Neural cell (in vitro differentiated cells): ENCODE measurements around the gene FMC1. TPM values are rescaled to one million over a fixed set of nuclear protein-coding genes. Genes with fewer than 3 reads are reported as not detected.
A peak's percentile ranks its signal among the peaks of the same experiment; 100 is the strongest.

Experiments used
- H2AFZ ChIP-seq: fragments of 200-600, 300-800 bp; sonication (generic), shearing (Covaris generic); 2 replicates; pipeline ENCODE4 v1.6.0; 2014; ENCODE audit warnings: low read depth, mild to moderate bottlenecking, antibody characterized with exemption, low read length, moderate library complexity
- H3F3A ChIP-seq: fragments of 200-600 bp; shearing (Covaris generic); 2 replicates; pipeline ENCODE4 v1.6.1; 2016; ENCODE audit warnings: mild to moderate bottlenecking, moderate library complexity, mixed read lengths, antibody characterized with exemption, low read length; ENCODE audit not compliant: insufficient read depth, poor library complexity, severe bottlenecking
- H3K27ac ChIP-seq: fragments of 200-600, 300-800 bp; sonication (generic), shearing (Covaris generic); 2 replicates; pipeline ENCODE4 v1.5.1; 2014; ENCODE audit warnings: mild to moderate bottlenecking, low read length, moderate library complexity
- H3K27me3 ChIP-seq: fragments of 300-800, 200-600 bp; sonication (generic), shearing (Covaris generic); 2 replicates; pipeline ENCODE4 v1.6.0; 2014; ENCODE audit warnings: mild to moderate bottlenecking, low read depth, low read length, moderate library complexity; ENCODE audit not compliant: insufficient read depth
- H3K36me3 ChIP-seq: fragments of 300-800, 200-600 bp; sonication (generic), shearing (Covaris generic); 2 replicates; pipeline ENCODE4 v1.5.1; 2014; ENCODE audit warnings: mild to moderate bottlenecking, antibody characterized with exemption, low read length, moderate library complexity; ENCODE audit not compliant: insufficient read depth
- H3K4me2 ChIP-seq: fragments of 300-800, 200-600 bp; sonication (generic), shearing (Covaris generic); 2 replicates; pipeline ENCODE4 v1.6.0; 2014; ENCODE audit warnings: mild to moderate bottlenecking, low read length
- H3K4me3 ChIP-seq: fragments of 300-800, 200-600 bp; sonication (generic), shearing (Covaris generic); 2 replicates; pipeline ENCODE4 v1.5.1; 2014; ENCODE audit warnings: mild to moderate bottlenecking, low read length, moderate library complexity
- H3K79me2 ChIP-seq: fragments of 200-600 bp; shearing (Covaris generic); replicated peaks from 2 replicates; pipeline ENCODE4 v1.6.0; 2014; ENCODE audit warnings: mild to moderate bottlenecking, low read length, moderate library complexity; ENCODE audit not compliant: insufficient read depth
- H3K9ac ChIP-seq: fragments of 300-800, 200-600 bp; sonication (generic), shearing (Covaris generic); 2 replicates; pipeline ENCODE4 v1.6.1; 2016; ENCODE audit warnings: mild to moderate bottlenecking, low read length, mixed read lengths
- H3K9me2 ChIP-seq: fragments of 200-600 bp; shearing (Covaris generic); 2 replicates; pipeline ENCODE4 v1.6.1; 2016; ENCODE audit warnings: mild to moderate bottlenecking, low read length, mixed read lengths; ENCODE audit not compliant: insufficient read depth
- H3K9me3 ChIP-seq: fragments of 200-600, 300-800 bp; sonication (generic), shearing (Covaris generic); 2 replicates; pipeline ENCODE4 v1.6.1; 2016; ENCODE audit warnings: mild to moderate bottlenecking, mixed run types, low read length, moderate library complexity, mixed read lengths
- H4K20me1 ChIP-seq: fragments of 200-600 bp; shearing (Covaris generic); 2 replicates; pipeline ENCODE4 v1.6.1; 2016; ENCODE audit warnings: mild to moderate bottlenecking, mixed run types; ENCODE audit not compliant: insufficient read depth
- EP300 ChIP-seq: fragments of 450-650 bp; conservative IDR thresholded peaks from 2 replicates; pipeline ENCODE4 v1.6.1; 2014; ENCODE audit warnings: antibody characterized with exemption, mild to moderate bottlenecking, moderate library complexity; ENCODE audit not compliant: poor library complexity, severe bottlenecking
- EZH2 ChIP-seq: fragments of 200-600, 300-800 bp; shearing (Covaris generic), sonication (generic); IDR thresholded peaks from 2 replicates; pipeline ENCODE4 v1.6.1; 2014; ENCODE audit warnings: antibody characterized with exemption, low read length, borderline replicate concordance, mild to moderate bottlenecking; ENCODE audit not compliant: insufficient read depth, poor library complexity, severe bottlenecking
- MXI1 ChIP-seq: fragments of 450-650 bp; conservative IDR thresholded peaks from 2 replicates; pipeline ENCODE4 v1.6.1; 2014; ENCODE audit warnings: antibody characterized with exemption, mild to moderate bottlenecking; ENCODE audit not compliant: poor library complexity, severe bottlenecking
- POLR2AphosphoS5 ChIP-seq: IDR thresholded peaks from 2 replicates; pipeline ENCODE4 v1.6.1; 2012
- RAD21 ChIP-seq: fragments of 450-650 bp; conservative IDR thresholded peaks from 2 replicates; pipeline ENCODE4 v1.6.1; 2014; ENCODE audit warnings: antibody characterized with exemption, mild to moderate bottlenecking, moderate library complexity
- SMC3 ChIP-seq: fragments of 450-650 bp; conservative IDR thresholded peaks from 2 replicates; pipeline ENCODE4 v1.6.1; 2014; ENCODE audit warnings: antibody characterized with exemption, mild to moderate bottlenecking, moderate library complexity; ENCODE audit not compliant: poor library complexity
- TAF1 ChIP-seq: IDR thresholded peaks from 2 replicates; pipeline ENCODE4 v1.6.1; 2012; ENCODE audit warnings: low read depth
- polyA minus RNA-seq: library from RNA; depleted of rRNA, polyadenylated mRNA; stranded (reverse); fragments of >200 nt; gene quantifications from 2 replicates; pipeline ENCODE4 v1.2.3, GENCODE V29; 2014
- polyA plus RNA-seq: library from polyadenylated mRNA; depleted of rRNA; stranded (reverse); fragments of >200 nt; gene quantifications from 2 replicates; pipeline ENCODE4 v1.2.3, GENCODE V29; 2014
- TF ChIP-seq, protein P1 (sequence below): IDR thresholded peaks from 2 replicates; pipeline ENCODE4 v1.6.1; 2012; ENCODE audit warnings: borderline replicate concordance
- TF ChIP-seq, protein P2 (sequence below): fragments of 450-650 bp; IDR thresholded peaks from 2 replicates; pipeline ENCODE4 v1.5.1; 2014; ENCODE audit warnings: antibody characterized with exemption, mild to moderate bottlenecking, moderate library complexity; ENCODE audit not compliant: poor library complexity, severe bottlenecking

Gene FMC1, protein sequence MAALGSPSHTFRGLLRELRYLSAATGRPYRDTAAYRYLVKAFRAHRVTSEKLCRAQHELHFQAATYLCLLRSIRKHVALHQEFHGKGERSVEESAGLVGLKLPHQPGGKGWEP
- 52.9 and 54.8 TPM in 2 replicates for polyA plus RNA-seq
- polyA minus RNA-seq: 13.1 and 16.1 TPM in 2 replicates

- H3F3A ChIP-seq: peaks cover 9% of the 10 kb centered on the region
- H3K27ac ChIP-seq: peak within 1 kb of the TSS; percentile 99
- no peaks in the 10 kb centered on the region for H3K9me3 ChIP-seq
- no peaks in the 10 kb centered on the region for H3K27me3 ChIP-seq
- no peaks in the 10 kb centered on the region for H3K9me2 ChIP-seq
- peak within 1 kb of the TSS; percentile 93 for H3K4me3 ChIP-seq
- peak within 1 kb of the TSS; percentile 95 for H2AFZ ChIP-seq
- peak within 1 kb of the TSS; percentile 100 for H3K9ac ChIP-seq
- H4K20me1 ChIP-seq: no peaks in the 10 kb centered on the region
- H3K79me2 ChIP-seq: peaks cover 21% of the 10 kb centered on the region
- H3K36me3 ChIP-seq: no peaks in the 10 kb centered on the region
- H3K4me2 ChIP-seq: peak within 1 kb of the TSS; percentile 93
- TF ChIP-seq SMC3: no peak
- peak; percentile 57 for TF ChIP-seq MXI1
- peak; percentile 17 for TF ChIP-seq RAD21
- TF ChIP-seq, protein P1, sequence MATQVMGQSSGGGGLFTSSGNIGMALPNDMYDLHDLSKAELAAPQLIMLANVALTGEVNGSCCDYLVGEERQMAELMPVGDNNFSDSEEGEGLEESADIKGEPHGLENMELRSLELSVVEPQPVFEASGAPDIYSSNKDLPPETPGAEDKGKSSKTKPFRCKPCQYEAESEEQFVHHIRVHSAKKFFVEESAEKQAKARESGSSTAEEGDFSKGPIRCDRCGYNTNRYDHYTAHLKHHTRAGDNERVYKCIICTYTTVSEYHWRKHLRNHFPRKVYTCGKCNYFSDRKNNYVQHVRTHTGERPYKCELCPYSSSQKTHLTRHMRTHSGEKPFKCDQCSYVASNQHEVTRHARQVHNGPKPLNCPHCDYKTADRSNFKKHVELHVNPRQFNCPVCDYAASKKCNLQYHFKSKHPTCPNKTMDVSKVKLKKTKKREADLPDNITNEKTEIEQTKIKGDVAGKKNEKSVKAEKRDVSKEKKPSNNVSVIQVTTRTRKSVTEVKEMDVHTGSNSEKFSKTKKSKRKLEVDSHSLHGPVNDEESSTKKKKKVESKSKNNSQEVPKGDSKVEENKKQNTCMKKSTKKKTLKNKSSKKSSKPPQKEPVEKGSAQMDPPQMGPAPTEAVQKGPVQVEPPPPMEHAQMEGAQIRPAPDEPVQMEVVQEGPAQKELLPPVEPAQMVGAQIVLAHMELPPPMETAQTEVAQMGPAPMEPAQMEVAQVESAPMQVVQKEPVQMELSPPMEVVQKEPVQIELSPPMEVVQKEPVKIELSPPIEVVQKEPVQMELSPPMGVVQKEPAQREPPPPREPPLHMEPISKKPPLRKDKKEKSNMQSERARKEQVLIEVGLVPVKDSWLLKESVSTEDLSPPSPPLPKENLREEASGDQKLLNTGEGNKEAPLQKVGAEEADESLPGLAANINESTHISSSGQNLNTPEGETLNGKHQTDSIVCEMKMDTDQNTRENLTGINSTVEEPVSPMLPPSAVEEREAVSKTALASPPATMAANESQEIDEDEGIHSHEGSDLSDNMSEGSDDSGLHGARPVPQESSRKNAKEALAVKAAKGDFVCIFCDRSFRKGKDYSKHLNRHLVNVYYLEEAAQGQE: peak; percentile 91
- peak; percentile 84 for TF ChIP-seq TAF1
- TF ChIP-seq POLR2AphosphoS5: peak; percentile 85
- no peak for TF ChIP-seq EZH2
- peak; percentile 31 for TF ChIP-seq EP300
- TF ChIP-seq, protein P2, sequence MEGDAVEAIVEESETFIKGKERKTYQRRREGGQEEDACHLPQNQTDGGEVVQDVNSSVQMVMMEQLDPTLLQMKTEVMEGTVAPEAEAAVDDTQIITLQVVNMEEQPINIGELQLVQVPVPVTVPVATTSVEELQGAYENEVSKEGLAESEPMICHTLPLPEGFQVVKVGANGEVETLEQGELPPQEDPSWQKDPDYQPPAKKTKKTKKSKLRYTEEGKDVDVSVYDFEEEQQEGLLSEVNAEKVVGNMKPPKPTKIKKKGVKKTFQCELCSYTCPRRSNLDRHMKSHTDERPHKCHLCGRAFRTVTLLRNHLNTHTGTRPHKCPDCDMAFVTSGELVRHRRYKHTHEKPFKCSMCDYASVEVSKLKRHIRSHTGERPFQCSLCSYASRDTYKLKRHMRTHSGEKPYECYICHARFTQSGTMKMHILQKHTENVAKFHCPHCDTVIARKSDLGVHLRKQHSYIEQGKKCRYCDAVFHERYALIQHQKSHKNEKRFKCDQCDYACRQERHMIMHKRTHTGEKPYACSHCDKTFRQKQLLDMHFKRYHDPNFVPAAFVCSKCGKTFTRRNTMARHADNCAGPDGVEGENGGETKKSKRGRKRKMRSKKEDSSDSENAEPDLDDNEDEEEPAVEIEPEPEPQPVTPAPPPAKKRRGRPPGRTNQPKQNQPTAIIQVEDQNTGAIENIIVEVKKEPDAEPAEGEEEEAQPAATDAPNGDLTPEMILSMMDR: peak; percentile 49
These were observed at the start of gene FMC1 for GRCh38 chr7:139341058-139341775. TSS of gene FMC1 (plus strand) at chr7:139341337. CDS start at chr7:139341385, 48 bp downstream.

DNA sequence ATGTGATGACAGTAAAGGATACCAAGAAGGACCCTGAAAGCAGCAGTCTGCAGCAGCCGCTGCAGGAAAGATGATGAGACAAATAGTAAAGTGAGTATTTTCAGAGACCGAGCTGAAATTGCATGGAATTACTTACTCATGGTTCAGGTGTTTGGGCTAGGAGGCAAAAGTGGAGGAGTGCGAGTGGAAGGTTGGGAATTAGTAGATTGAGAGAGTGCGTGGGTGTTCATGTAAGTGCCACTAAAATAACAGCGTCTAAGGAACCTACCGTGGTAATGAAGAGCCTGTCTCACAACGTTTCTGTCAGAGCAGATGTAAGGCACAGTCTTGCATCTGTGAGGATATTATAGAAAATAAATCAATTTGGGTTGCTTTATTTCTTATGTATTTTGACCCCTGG lies 48.3 kb upstream of the FMC1 start:
- H3K36me3 ChIP-seq: peaks cover 8% of the 10 kb centered on the region
- H4K20me1 ChIP-seq: no peaks in the 10 kb centered on the region
- TF ChIP-seq RAD21: no peak
- TF ChIP-seq, protein P1: no peak
- no peak for TF ChIP-seq EZH2
- no peak for TF ChIP-seq TAF1
- TF ChIP-seq MXI1: no peak
- H3K9ac ChIP-seq: no peak overlapping the region
- H3K9me2 ChIP-seq: no peaks in the 10 kb centered on the region
- H3F3A ChIP-seq: no peaks in the 10 kb centered on the region
- no peak overlapping the region for H3K4me3 ChIP-seq
- H3K27ac ChIP-seq: no peak overlapping the region
- no peaks in the 10 kb centered on the region for H3K9me3 ChIP-seq
- H3K79me2 ChIP-seq: no peaks in the 10 kb centered on the region
- no peaks in the 10 kb centered on the region for H3K27me3 ChIP-seq
- H2AFZ ChIP-seq: no peak overlapping the region
- H3K4me2 ChIP-seq: no peak overlapping the region
